Ishikawa (cell line): ENCODE measurements around the gene C19orf47.

ENCODE experiments used
- CEBPB ChIP-seq: IDR thresholded peaks from 2 replicates; pipeline ENCODE4 v1.6.1; 2012
- CREB1 ChIP-seq: IDR thresholded peaks from 2 replicates; pipeline ENCODE4 v1.6.1; 2012; ENCODE audit warnings: low read depth
- EGR1 ChIP-seq: IDR thresholded peaks from 2 replicates; pipeline ENCODE4 v1.6.1; 2012
- EP300 ChIP-seq: IDR thresholded peaks from 2 replicates; pipeline ENCODE4 v1.6.1; 2012; ENCODE audit warnings: borderline replicate concordance
- FOXM1 ChIP-seq: IDR thresholded peaks from 2 replicates; pipeline ENCODE4 v1.6.1; 2012; ENCODE audit warnings: low read depth, borderline replicate concordance
- NFIC ChIP-seq: IDR thresholded peaks from 2 replicates; pipeline ENCODE4 v1.6.1; 2012
- RAD21 ChIP-seq: IDR thresholded peaks from 2 replicates; pipeline ENCODE4 v1.6.1; 2012; ENCODE audit warnings: low read depth
- TAF1 ChIP-seq: IDR thresholded peaks from 2 replicates; pipeline ENCODE4 v1.6.1; 2012; ENCODE audit warnings: low read depth, mild to moderate bottlenecking
- TCF12 ChIP-seq: IDR thresholded peaks from 2 replicates; pipeline ENCODE4 v1.6.1; 2012; ENCODE audit warnings: low read depth
- TEAD4 ChIP-seq: IDR thresholded peaks from 2 replicates; pipeline ENCODE4 v1.6.1; 2012
- YY1 ChIP-seq: IDR thresholded peaks from 2 replicates; pipeline ENCODE4 v1.6.1; 2012; ENCODE audit warnings: low read depth
- ZBTB7A ChIP-seq: IDR thresholded peaks from 2 replicates; pipeline ENCODE4 v1.6.1; 2012; ENCODE audit warnings: low read depth
- TF ChIP-seq, protein P1 (sequence below): IDR thresholded peaks from 2 replicates; pipeline ENCODE4 v1.6.1; 2012
- TF ChIP-seq, protein P2 (sequence below): IDR thresholded peaks from 2 replicates; pipeline ENCODE4 v1.6.1; 2012
- TF ChIP-seq, protein P3 (sequence below): IDR thresholded peaks from 2 replicates; pipeline ENCODE4 v1.6.1; 2012; ENCODE audit warnings: low read depth, mild to moderate bottlenecking

The C19orf47 gene

DNA sequence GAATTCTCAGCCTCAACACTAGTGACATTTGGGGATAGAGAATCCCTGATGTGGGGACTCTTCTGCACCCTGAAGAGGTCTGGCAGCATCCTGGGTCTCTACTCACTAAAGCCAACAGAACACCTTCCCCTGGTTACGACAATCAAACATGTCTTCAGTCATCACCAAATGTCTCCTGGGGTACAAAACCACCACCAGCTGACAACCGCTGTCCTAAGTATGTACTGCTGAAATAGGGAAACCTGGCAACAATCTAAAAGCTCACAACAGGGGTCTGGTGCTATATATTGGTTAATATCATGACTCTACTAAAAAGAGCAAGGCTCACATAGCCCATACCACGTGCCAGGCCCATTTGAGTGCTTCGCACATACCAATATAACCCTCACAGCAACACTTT, 76.5 kb downstream of the C19orf47 start:
- TF ChIP-seq TAF1: no peak
- TF ChIP-seq EGR1: no peak
- no peak for TF ChIP-seq CREB1
- TF ChIP-seq RAD21: no peak
- no peak for TF ChIP-seq TCF12
- TF ChIP-seq ZBTB7A: no peak
- TF ChIP-seq FOXM1: no peak
- no peak for TF ChIP-seq TEAD4
- TF ChIP-seq NFIC: no peak
- no peak for TF ChIP-seq YY1
- TF ChIP-seq, protein P1, sequence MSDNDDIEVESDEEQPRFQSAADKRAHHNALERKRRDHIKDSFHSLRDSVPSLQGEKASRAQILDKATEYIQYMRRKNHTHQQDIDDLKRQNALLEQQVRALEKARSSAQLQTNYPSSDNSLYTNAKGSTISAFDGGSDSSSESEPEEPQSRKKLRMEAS: no peak
- TF ChIP-seq, protein P2, sequence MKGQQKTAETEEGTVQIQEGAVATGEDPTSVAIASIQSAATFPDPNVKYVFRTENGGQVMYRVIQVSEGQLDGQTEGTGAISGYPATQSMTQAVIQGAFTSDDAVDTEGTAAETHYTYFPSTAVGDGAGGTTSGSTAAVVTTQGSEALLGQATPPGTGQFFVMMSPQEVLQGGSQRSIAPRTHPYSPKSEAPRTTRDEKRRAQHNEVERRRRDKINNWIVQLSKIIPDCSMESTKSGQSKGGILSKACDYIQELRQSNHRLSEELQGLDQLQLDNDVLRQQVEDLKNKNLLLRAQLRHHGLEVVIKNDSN: no peak
- no peak for TF ChIP-seq EP300
- TF ChIP-seq, protein P3, sequence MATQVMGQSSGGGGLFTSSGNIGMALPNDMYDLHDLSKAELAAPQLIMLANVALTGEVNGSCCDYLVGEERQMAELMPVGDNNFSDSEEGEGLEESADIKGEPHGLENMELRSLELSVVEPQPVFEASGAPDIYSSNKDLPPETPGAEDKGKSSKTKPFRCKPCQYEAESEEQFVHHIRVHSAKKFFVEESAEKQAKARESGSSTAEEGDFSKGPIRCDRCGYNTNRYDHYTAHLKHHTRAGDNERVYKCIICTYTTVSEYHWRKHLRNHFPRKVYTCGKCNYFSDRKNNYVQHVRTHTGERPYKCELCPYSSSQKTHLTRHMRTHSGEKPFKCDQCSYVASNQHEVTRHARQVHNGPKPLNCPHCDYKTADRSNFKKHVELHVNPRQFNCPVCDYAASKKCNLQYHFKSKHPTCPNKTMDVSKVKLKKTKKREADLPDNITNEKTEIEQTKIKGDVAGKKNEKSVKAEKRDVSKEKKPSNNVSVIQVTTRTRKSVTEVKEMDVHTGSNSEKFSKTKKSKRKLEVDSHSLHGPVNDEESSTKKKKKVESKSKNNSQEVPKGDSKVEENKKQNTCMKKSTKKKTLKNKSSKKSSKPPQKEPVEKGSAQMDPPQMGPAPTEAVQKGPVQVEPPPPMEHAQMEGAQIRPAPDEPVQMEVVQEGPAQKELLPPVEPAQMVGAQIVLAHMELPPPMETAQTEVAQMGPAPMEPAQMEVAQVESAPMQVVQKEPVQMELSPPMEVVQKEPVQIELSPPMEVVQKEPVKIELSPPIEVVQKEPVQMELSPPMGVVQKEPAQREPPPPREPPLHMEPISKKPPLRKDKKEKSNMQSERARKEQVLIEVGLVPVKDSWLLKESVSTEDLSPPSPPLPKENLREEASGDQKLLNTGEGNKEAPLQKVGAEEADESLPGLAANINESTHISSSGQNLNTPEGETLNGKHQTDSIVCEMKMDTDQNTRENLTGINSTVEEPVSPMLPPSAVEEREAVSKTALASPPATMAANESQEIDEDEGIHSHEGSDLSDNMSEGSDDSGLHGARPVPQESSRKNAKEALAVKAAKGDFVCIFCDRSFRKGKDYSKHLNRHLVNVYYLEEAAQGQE: no peak
- no peak for TF ChIP-seq CEBPB

DNA sequence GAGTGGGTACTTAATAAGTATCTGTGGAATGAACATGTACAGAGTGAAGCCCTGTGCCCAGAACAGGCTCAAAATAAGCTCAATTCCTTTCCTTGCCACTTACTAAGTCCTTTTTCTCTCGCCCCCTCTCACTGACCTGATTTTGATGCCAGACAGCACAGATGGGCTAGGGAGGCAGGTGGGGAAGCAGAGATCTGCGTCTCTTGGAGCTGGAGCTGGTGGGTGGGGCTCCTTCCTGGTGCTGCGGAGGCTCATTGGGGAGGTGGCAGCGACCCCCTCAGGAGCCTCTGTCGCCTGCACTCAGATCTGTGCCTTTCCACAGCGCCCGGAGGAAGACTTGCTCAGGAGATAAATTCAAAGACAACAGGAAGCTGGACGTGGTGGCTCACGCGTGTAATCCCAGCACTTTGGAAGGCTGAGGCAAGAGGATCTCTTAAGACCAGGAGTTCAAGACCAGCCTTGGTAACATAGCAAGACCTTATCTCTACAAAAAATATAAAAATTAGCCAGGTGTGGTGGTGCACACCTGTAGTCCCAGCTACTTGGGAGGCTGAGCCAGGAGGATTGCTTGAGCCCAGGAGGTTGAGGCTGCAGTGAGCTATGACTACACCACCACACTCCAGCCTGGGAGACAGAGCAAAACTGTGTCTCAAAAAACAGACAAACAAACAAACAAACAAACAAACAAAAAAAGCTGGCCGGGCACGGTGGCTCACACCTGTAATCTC, 77.7 kb downstream of the C19orf47 start:
- TF ChIP-seq EGR1 (no peak), TEAD4 (no peak), CREB1 (no peak), EP300 (no peak)
- TF ChIP-seq, protein P2: no peak
